Thoracic aorta (tissue), 2 donors: ENCODE data around the gene KIF18B. TPM values are rescaled to one million over a fixed set of nuclear protein-coding genes. Genes with fewer than 3 reads are reported as not detected.

Experiments
- ATAC-seq: fragments of 150-250 bp; one replicate; pipeline ENCODE4 v1.8.0; 2017; ENCODE audit warnings: low read depth; ENCODE audit not compliant: insufficient number of reproducible peaks, low FRiP score
- DNase-seq: peaks from one replicate; pipeline ENCODE4 v3.0.0-alpha.2; 2020; ENCODE audit warnings: low spot score
- H3K27ac ChIP-seq, 2 donors: fragments of 200-600 bp; sonication (generic); 1 replicate in 1 of 2; 2 replicates in 1 of 2; pipeline ENCODE4 v1.5.1; 2016; ENCODE audit warnings: mild to moderate bottlenecking in 2 of 2, moderate library complexity in 2 of 2
- H3K27me3 ChIP-seq: fragments of 200-600 bp; sonication (generic); replicated peaks from 2 replicates; pipeline ENCODE4 v1.6.0; 2016; ENCODE audit warnings: mild to moderate bottlenecking; ENCODE audit not compliant: insufficient read depth
- H3K36me3 ChIP-seq: fragments of 200-600 bp; sonication (generic); one replicate; pipeline ENCODE4 v1.5.1; 2016
- H3K4me1 ChIP-seq, 2 donors: fragments of 200-600 bp; sonication (generic); 1 replicate in 1 of 2; 2 replicates in 1 of 2; pipeline versions ENCODE4 v1.5.1 to v1.6.0; 2016; ENCODE audit warnings: low read depth in 2 of 2, mild to moderate bottlenecking in 1 of 2; ENCODE audit not compliant: control insufficient read depth in 1 of 2
- H3K4me3 ChIP-seq: fragments of 200-600 bp; sonication (generic); 2 replicates; pipeline ENCODE4 v1.5.1; 2016; ENCODE audit warnings: mild to moderate bottlenecking
- H3K9me3 ChIP-seq: fragments of 200-600 bp; sonication (generic); 2 replicates; pipeline ENCODE4 v1.5.1; 2016
- total RNA-seq, 2 donors: library from RNA; depleted of rRNA; stranded (reverse); fragments of >200 nt; gene quantifications; one replicate each; pipeline versions ENCODE4 v1.1.0 to v1.2.3, GENCODE V29; 2016
- TF ChIP-seq, protein P1 (sequence below): fragments of 200-600 bp; sonication (generic); IDR thresholded peaks from one replicate; pipeline ENCODE4 v1.5.1; 2019; ENCODE audit warnings: antibody characterized with exemption

Gene KIF18B
- total RNA-seq, 2 donors from 2014 or later = 2.0 TPM; not detected in 1

GRCh38 chr17:44977065-44977464, 29.5 kb upstream of the KIF18B start:
- TF ChIP-seq, protein P1, sequence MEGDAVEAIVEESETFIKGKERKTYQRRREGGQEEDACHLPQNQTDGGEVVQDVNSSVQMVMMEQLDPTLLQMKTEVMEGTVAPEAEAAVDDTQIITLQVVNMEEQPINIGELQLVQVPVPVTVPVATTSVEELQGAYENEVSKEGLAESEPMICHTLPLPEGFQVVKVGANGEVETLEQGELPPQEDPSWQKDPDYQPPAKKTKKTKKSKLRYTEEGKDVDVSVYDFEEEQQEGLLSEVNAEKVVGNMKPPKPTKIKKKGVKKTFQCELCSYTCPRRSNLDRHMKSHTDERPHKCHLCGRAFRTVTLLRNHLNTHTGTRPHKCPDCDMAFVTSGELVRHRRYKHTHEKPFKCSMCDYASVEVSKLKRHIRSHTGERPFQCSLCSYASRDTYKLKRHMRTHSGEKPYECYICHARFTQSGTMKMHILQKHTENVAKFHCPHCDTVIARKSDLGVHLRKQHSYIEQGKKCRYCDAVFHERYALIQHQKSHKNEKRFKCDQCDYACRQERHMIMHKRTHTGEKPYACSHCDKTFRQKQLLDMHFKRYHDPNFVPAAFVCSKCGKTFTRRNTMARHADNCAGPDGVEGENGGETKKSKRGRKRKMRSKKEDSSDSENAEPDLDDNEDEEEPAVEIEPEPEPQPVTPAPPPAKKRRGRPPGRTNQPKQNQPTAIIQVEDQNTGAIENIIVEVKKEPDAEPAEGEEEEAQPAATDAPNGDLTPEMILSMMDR = no peak
- DNase-seq (no peak), ATAC-seq (no peak)
- Histone ChIP-seq H3K27ac (no peak overlapping the region), H3K4me3 (no peak overlapping the region), H3K4me1 (peaks cover 0 to 13% of the 10 kb centered on the region in 2 donors), H3K36me3 (no peaks in the 10 kb centered on the region), H3K27me3 (no peaks in the 10 kb centered on the region), H3K9me3 (no peaks in the 10 kb centered on the region)

- H3K4me1 ChIP-seq = peaks cover 0 to 13% of the 10 kb centered on the region in 2 donors
- no peaks in the 10 kb centered on the region for H3K9me3 ChIP-seq
- no peaks in the 10 kb centered on the region for H3K27me3 ChIP-seq
- DNase-seq = no peak
- H3K27ac ChIP-seq = no peak overlapping the region
- no peak overlapping the region for H3K4me3 ChIP-seq
- H3K36me3 ChIP-seq = no peaks in the 10 kb centered on the region
- no peak for ATAC-seq
- TF ChIP-seq, protein P1 = no peak
Measured at GRCh38 chr17:44976206-44976605, 28.6 kb upstream of the KIF18B start.

DNA sequence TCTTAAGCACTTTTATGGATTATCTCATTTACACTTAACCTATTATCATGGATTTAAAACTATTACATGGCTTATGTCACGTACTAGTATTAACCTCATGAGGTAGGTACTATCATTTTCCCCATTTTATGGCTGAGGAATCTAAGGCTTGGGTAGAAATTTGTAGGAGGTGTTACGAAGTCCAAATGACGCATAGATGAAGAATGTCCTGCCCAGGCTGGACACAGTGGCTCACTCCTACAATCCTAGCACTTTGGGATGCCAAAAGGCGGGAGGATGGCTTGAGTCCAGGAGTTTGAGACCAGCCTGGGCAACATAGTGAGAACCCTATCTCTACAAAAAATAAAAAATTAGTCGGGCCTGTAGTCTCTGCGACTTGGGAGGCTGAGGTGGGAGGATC, 25.4 kb upstream of the KIF18B start:
- H3K27me3 ChIP-seq = no peaks in the 10 kb centered on the region
- no peaks in the 10 kb centered on the region for H3K9me3 ChIP-seq
- no peaks in the 10 kb centered on the region for H3K36me3 ChIP-seq
- TF ChIP-seq, protein P1 = no peak
- peaks cover 10 to 28% of the 10 kb centered on the region in 2 donors for H3K4me1 ChIP-seq
- H3K27ac ChIP-seq = peak overlapping the region in 1 of 2 donors; percentile 29
- ATAC-seq (no peak), DNase-seq (no peak)
- H3K4me3 ChIP-seq = no peak overlapping the region

DNA sequence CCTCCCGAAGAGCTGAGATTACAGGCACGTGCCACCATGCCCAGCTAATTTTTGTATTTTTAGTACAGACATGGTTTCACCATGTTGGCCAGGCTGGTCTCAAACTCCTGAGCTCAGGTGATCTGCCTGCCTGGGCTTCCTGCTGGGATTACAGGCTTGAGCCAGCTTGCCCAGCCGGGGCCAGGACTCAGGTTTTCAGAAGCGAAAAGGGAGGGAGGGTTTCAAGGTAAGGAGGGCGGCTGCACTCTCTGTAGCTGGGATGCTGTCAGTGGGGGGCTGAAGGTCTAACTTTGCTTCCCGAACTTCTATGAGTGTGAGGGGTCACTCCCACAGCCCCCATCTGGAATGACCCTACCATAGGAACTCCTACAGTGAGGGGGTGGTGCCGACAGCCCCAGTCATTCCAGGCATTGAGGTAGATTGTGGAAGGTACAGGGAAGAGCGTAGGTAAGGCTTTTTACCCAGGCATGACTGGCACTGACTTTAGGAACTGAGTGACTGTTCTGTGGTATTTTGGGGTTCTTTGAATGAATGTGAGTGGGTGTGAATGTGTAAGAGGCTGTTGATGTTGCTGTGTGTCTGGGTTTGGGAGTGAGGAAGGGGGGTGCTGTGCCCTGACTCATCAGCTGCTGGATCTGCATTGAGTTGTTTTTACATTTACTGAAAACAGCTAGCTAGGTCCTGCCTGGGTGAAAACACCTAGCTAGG, 24.4 kb upstream of the KIF18B start:
- TF ChIP-seq, protein P1 = no peak
- peak overlapping the region in 1 of 2 donors; percentile 29 for H3K27ac ChIP-seq
- H3K4me1 ChIP-seq = peaks cover 14 to 32% of the 10 kb centered on the region in 2 donors
- no peak for DNase-seq
- H3K9me3 ChIP-seq = no peaks in the 10 kb centered on the region
- no peak overlapping the region for H3K4me3 ChIP-seq
- H3K27me3 ChIP-seq = peaks cover 7% of the 10 kb centered on the region
- no peaks in the 10 kb centered on the region for H3K36me3 ChIP-seq
- ATAC-seq = no peak

DNA sequence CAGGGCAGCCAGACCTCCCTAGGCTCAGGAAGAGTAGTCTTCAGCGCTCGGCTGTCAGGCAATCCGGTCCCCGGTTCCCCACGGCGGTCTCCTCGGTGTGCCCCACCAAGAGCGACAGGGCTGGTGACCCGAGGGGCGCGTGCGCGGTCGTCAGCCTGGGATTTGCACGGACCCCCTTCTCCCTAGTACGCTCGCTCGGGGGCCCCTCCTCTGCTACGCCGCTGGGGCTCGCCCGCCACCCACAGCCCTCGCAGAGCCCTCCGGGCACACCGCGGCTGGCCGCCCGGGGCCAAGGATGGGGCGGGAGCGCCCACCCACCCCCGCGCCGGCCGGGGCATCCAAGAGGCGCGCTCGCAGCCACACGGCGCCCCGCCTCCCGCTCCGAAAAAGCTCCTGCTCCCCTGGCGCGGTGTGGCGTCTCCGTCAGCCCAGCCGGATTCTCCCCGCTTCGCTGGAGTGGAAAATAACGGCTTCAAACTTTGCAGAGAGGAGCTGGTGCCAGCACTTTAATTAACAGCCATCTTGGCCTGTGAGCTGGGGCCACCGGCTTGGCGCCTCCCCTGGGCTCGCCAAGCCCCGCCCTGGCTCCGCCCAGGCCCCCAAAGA, 22.7 kb upstream of the KIF18B start:
- TF ChIP-seq, protein P1 = no peak
- ATAC-seq (no peak), DNase-seq (no peak)
- peaks cover 18% of the 10 kb centered on the region for H3K27me3 ChIP-seq
- H3K4me1 ChIP-seq = peaks cover 14 to 34% of the 10 kb centered on the region in 2 donors
- no peaks in the 10 kb centered on the region for H3K9me3 ChIP-seq
- H3K36me3 ChIP-seq = no peaks in the 10 kb centered on the region
- peak overlapping the region in 1 of 2 donors; percentile 43 for H3K27ac ChIP-seq
- H3K4me3 ChIP-seq = peak overlapping the region; percentile 77
